NCI-H128 (cell line): ENCODE data around the gene SLC9A5.

ENCODE experiments used
- DNase-seq: peaks from one replicate; lab custom pipeline; 2025; ENCODE audit not compliant: unreplicated experiment; lab: John Stamatoyannopoulos, UW

SLC9A5 gene, protein sequence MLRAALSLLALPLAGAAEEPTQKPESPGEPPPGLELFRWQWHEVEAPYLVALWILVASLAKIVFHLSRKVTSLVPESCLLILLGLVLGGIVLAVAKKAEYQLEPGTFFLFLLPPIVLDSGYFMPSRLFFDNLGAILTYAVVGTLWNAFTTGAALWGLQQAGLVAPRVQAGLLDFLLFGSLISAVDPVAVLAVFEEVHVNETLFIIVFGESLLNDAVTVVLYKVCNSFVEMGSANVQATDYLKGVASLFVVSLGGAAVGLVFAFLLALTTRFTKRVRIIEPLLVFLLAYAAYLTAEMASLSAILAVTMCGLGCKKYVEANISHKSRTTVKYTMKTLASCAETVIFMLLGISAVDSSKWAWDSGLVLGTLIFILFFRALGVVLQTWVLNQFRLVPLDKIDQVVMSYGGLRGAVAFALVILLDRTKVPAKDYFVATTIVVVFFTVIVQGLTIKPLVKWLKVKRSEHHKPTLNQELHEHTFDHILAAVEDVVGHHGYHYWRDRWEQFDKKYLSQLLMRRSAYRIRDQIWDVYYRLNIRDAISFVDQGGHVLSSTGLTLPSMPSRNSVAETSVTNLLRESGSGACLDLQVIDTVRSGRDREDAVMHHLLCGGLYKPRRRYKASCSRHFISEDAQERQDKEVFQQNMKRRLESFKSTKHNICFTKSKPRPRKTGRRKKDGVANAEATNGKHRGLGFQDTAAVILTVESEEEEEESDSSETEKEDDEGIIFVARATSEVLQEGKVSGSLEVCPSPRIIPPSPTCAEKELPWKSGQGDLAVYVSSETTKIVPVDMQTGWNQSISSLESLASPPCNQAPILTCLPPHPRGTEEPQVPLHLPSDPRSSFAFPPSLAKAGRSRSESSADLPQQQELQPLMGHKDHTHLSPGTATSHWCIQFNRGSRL

DNA sequence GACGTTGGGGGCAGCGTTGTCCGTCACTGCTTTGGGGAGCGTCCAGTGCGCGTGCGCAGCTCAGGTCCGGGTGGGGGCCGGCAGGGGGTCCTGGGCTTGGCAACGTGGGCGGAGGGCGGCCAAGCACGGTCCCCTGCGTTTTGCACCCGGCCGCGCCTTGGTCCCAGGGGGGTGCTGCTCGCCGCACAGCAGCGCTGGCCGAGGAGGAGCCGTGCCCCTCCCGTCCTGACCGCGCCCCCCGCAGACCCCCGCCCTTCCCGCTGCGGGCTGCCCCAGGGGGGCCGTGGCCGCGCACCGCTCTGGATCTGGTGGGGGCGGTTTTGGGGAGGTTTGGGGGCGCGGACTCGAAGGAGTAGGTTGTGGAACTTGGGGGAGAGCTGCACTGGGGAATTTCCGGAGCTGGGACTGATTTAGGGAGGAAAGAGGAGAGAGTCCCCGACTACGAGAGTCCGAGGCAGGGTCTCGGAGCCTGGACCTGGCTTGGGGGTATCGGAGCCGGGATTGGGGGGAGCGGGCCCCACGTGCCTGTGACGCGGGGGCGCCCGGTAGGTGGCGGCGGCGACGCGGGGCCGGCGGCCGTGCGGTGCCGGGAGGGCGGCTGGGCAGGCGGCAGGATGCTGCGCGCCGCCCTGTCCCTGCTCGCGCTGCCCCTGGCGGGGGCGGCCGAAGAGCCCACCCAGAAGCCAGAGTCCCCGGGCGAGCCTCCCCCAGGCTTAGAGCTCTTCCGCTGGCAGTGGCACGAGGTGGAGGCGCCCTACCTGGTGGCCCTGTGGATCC, at the start of gene SLC9A5:
Gene SLC9A5 (plus strand): TSS at position 579 of the 777 bp plus-strand sequence. CDS start 36 bp downstream, at position 615.
- DNase-seq: no peak

DNA sequence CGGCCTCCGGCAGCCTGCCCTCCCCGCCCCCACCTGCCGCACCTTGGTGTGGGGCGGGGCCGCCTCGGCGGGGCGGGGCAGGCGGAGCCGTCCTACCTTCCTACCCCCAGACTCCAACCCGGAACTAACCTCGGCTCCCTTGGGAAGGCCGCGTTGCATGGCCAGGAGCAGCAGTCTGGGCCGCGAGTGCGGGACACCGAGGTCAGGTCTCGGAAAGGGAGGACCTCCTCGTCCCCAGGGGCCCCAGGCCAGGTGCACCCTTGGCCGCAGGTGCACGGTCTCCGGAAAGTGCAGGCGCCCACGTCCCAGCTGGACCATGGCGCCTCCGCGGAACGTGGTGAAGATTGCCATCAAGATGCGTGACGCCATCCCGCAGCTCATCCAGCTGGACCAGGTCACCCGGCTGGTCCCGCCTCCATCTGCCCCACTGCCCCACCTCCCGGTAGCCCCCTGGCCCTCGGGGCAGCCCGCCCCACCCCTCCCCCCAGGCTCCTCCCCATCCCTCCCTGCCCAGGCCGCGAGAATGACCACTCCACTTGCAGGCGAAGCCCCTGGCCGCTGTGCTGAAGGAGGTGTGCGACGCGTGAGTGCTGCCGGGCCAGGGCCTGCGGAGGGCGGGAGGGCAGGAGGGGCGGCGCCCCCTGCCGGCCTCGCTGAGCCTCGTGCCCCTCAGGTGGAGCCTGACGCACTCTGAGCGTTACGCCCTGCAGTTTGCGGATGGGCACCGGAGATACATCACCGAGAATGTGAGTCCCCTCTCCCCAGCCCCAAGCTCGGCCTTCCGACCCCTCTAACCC, 49.6 kb upstream of the SLC9A5 start, which contains the start of gene ELMO3:
Gene ELMO3 (plus strand): TSS at position 121 of the 797 bp plus-strand sequence. CDS start 196 bp downstream, at position 317.
- DNase-seq: no peak

DNA sequence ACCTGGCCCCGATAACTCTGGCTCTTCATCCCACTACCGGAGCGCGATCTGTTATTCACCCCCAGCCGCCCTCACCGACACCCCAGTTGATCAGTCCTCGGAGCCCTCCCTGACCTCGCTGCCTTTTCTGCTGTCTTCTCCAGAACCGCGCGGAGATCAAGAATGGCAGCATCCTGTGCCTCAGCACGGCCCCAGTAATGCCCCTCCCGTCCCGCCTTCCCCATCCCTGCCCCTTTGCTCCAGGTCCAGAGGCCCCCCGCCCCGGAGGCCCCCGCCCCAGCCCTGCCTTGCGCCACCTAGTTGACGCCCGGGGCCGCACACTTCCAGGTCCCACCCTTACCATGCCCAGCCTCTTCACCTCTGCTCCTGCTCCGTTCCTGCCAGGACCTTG, 49.0 kb upstream of the SLC9A5 start:
- DNase-seq: no peak

DNA sequence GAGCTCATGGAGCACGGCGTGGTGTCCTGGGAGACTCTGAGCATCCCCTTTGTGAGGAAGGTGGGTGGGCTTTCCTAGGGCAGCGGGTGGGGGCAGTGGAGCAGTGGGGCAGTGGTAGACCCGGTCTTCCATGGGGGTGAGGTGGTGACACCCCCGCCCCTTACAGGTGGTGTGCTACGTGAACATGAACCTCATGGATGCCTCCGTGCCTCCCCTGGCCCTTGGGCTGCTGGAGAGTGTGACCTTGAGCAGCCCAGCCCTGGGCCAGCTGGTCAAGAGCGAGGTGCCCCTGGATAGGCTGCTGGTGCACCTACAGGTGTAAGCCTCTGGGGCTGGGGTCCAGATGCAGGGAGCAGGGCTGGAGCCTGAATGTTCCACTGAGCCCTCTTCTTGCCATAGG, 48.3 kb upstream of the SLC9A5 start:
- DNase-seq: no peak

DNA sequence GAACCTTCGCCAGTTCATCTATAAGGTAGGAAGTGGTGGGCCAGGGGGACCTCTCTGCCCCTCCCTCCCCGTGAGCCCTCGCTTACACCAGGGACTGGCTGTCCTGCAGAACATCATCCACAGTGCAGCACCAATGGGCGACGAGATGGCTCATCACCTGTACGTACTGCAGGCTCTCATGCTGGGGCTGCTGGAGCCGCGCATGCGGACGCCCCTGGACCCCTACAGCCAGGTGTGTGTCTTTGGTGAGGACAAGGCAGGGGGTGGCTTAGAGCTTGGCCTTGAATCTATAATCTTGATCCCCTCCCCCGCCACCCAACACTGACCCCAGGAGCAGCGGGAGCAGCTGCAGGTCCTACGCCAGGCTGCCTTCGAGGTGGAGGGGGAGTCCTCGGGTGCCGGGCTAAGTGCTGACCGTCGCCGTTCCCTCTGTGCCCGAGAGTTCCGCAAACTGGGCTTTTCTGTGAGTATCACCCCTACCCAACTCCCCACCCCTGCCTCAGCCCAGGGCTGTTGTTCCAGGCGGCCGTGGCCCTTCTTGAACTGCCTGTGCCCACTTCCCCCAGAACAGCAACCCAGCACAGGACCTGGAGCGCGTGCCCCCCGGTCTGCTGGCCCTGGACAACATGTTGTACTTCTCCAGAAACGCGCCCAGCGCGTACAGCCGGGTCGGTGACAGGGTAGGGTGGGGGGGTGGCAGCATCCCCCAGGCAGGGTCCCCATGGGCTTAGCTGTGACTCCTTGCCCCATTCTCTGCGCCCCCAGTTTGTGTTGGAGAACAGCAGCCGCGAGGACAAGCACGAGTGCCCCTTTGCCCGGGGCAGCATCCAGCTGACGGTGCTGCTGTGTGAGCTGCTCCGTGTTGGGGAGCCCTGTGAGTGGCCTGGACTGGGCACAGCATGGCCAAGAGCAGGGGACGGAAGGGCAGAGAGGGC, 47.1 kb upstream of the SLC9A5 start:
- DNase-seq: no peak

DNA sequence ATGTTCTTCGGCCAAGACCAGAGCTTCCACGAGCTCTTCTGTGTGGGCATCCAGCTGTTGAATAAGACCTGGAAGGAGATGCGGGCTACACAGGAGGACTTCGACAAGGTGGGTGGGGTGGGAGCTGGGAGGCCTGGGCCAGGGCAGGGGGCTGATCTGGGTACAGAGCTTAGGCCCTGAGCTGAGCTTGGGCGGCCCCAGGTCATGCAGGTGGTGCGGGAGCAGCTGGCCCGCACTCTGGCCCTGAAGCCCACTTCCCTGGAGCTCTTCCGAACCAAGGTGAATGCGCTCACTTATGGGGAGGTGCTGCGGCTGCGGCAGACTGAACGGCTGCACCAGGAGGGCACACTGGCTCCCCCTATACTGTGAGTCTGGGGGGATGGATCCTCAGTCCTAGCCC, 46.4 kb upstream of the SLC9A5 start:
- no peak for DNase-seq

DNA sequence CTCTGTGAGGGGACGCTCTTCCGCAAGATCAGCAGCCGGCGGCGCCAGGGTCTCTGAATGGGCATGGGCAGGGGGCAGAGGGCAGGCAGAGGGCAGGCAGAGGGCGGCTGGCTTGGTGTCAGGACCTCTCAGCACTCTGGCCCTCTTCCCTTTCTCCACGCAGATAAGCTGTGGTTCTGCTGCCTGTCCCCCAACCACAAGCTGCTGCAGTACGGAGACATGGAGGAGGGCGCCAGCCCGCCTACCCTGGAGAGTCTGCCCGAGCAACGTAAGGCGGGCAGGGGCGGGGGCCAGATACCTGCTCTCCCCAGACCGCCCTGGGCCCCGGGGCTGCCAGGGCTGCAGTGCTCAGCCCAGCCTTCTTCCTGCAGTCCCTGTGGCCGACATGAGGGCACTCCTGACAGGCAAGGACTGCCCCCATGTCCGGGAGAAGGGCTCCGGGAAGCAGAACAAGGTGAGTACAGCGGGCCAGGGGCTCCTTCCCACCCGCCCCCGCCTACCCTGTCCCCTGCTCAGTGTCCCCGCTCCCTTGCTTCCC, 45.8 kb upstream of the SLC9A5 start:
- no peak for DNase-seq

DNA sequence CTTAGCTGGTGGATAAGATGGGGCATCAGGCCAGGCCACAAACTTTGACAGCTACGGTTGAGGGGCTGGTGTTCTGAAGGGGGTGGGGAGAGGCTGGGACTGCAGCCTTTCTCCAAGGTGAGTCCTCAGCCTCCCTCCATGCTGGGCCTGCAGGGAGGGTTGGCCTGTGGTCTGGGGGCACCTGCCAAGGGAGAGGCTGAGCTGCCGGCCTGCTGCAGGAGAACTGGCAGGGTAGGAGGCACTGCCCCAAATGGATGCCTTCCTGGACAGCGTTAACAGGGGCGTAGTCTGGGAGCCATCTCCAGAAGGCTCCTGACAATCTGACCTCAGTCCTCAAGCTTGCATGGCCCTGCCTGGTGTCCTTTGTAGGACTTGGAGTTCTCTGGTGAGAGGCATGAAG, 44.7 kb upstream of the SLC9A5 start:
- DNase-seq: no peak

DNA sequence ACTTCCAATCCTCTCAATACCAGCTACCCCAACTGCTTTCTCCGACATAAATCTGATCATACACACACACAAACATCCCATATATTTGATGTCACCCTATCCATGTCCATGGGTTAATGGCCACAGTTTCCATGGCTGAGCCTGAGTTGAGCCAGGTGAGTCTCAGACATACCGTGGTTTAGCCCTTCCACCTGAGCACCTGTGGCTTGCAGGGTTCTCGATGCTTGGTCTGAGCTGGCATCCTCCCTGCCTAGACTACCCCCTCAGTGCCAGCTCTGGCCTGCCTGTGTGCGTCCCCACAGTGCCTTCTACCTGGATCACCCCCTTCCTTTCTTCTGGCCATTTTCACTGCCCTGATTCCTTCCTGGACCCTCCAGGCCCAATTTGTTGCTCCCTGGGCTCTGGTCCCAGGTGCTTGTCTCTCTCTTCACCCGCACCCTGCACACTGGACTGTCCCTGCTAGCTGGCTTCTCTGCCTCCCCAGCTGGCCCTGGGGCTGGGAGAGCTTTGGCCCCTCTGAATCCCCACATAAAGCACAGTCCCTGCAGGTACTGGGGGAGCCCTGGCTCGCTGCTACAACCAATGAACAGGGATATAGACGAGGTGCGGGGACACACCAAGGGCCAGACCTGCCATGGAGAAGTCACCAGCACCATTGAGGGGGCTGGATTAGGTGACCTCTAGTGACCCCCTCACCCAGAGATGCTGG, 42.5 kb upstream of the SLC9A5 start:
- DNase-seq: no peak

DNA sequence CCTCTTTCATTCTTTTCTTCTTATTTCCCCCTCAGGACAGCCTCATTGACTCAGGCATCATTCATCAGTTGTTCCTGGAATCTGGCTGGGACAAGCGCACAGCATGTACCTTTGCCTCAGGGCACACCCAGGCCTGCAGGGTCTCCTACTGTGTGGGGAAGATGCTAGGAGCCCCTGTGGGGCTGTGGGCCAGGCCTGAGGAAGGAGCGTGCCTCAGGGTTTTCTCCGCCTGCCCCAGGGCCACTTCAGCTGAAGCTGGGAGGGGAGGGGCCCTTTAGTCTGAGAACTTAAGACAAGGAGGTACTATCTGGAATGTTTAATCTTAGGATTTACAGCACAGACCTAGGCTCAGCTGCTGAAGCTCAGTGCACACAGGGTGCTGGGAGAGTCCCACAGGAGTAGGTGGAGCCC, 41.9 kb upstream of the SLC9A5 start:
- DNase-seq: no peak

DNA sequence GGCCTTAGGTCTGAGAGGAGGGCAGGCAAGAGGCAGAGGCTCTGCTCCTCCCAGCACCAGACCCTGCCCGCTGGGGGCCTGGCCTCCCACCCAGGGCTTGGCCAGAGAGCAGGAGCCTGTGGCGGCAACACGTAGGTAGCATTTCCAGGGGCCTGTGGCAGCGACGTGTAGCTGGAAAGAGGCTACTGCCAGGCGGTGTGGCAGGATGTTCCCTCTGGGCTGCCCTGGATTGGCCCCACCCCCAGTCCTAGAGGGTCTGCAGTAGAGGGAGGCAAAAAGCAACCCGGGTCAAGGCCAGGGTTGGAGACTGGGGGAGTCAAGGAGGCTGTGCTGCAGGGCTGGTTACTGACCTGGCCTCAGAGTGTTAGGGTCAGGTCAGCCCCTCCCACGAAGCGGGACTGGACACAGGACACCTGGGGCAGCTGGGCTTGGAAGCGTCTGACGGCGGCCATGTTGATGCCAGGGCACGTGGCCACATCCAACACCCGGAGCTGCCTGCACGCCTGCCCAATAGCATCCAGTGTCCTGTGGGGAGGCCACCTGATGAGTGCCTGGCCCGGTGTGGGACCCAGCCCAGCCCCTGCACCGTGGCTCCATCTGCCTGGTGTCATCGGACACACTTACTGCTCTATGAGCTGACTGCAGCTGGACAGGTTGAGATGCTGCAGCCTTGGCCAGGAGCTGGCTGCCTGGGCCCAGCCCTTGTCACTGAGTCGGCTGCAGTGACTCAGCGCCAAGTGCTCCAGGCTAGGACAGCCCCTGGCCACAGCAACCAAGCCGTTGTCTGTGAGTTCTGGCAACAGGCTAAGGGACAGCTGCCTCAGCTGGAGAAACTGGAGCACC, 41.3 kb upstream of the SLC9A5 start:
- no peak for DNase-seq

DNA sequence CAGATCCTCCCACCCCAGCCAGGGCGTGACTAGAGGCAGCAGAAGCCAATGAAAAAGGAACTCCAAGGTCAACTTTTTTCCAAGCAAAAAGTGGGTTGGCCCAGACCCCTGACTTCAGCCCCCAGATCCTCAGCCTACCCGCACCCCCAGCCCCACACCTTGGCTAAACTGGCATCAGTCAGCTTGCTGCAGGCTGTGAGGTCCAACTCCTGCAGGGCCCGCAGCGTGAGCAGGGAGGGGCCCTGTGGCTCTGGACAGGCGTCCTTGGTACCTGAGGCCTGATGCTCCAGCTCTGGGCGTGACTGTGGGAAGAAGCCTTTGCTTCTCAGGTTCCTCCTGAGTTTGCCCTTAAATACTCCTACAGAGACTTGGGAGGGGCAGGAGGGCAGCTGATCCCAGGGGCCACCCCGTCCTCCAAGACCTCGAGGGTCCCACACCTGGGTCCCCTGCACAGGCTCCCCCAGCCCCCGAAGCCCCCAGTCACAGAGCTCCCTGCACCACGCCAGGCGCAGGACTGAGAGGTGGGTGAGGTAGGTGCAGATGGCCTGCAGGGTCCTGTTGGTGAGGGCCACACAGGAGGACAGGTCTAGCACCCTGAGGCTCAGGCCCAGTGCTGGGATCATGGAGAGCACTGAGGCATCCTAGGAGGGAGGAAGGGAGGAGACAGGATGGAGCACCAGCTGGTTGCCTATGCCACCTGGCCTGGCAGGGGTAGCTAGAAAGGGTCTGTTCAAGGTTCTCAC, 40.5 kb upstream of the SLC9A5 start:
- DNase-seq: no peak

DNA sequence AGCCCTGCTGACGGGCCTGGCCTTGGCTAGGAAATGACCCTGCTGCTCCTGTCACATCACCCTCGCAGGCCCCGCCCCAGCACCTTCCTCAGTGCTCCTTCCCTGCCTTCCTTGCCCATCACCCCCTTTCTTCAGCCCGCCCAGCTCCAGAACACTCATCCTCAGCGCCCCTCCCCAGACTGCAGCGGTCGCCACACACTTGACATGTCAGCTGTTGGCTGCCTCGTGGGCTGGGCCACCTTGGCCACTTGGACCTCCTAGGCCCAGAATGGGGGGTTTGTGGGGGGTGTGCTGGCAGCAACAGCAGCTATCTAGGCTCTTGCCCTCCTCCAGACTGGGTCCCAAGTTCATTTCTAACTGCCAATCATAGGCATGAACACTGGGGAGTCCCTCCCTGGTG, 39.2 kb upstream of the SLC9A5 start:
- DNase-seq: no peak

DNA sequence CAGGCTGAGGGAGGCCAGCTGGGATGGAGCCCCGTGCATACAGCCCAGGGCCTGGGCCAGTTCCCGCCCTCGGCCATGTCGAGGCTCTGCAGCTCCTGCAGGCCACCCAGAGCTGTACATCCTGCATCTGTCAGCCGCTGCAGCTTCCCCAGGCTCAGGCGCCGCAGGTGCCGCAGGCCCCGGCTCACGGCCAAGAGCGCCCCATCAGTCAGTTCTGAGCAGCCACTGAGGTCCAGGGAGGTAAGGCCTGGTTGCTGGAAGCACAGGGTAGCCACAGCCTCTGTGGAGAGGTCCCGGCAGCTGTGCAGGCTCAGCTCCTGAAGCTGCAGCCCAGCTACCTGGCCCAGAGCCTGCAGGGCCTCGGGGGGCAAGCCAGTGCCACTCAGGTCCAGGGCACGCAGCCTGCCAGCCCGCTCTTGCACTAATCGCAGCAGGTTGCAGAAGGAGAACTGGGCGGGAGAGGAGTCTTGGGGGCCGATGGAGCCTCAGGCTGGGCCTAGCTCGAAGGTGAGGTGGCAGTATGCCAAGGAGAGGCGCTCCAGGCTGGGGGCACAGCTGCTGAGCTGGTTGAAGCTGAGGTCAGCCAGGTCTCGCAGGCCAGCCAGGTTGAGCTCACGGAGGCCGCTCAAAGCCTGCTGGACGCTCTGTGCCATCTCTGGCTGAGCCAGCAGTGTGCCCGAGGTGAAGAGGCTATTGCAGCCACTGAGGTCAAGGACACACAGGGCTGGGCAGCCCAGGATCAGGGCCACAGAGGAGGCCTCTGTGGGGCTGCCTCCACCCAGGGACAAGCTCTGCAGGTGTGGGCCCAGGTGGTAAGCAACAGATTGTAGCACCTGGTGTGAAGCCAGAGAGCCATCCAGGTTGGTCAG, 38.5 kb upstream of the SLC9A5 start:
- DNase-seq: no peak

DNA sequence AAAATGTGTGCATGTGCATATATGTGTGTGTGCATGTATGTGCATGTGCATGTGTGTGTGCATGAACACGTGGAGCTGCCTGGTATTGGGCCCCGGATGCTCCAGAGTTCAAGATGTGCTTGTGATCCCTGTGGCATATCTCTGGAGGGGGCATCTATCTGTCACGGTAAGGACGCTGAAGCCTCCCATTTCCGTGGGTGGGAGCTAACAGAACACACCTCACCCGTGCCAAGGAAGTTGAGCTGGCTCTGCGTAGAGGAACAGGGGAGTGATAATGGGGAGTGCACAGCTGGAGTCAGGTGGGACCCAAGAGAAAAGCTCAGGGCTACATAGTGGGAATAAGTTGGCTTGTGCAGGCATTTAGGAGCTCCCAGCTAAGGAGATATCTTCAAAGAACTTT, 37.1 kb upstream of the SLC9A5 start:
- DNase-seq: no peak

DNA sequence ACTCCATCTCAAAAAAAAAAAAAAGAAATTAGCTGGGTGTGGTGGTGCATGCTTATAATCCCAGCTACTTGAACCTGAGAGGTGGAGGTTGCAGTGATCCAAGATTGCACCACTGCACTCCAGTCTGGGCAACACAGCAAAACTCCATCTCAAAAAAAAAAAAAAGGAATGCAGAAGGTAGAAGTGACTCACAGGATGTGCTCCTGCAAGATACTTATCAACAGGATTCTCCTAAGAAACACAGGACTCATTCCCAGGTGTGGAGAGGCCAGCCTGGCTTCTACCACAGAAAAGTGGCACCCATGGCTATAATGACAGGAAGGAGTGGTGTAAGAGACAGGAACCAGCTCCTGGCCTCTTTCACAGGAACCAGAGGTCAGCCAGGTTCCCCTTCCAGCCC, 36.0 kb upstream of the SLC9A5 start:
- DNase-seq: no peak
